Muscle of back (tissue), 13 donors: ENCODE measurements around the gene NOMO2. TPM values are rescaled to one million over a fixed set of nuclear protein-coding genes. Genes with fewer than 3 reads are reported as not detected.
A peak's percentile ranks its signal among the peaks of the same experiment; 100 is the strongest.
"Not testable (repeated sequence)": the region's sequence is repeated elsewhere in the genome, so short reads cannot be mapped to it uniquely, and the experiment has no call there.

Source experiments
- DNase-seq, 3 donors: peaks; one replicate each; pipeline versions ENCODE4 v3.0.0 to v3.0.0-alpha.2; 2013
- long read RNA-seq, 9 donors: transcript quantifications; one replicate each; lab custom pipeline, GENCODE V29; 2026
- polyA plus RNA-seq, 10 donors: library from polyadenylated mRNA; unstranded; fragments of 120-200 nt; gene quantifications; one replicate each; pipeline ENCODE4 v1.2.1, GENCODE V29; 2013; ENCODE audit not compliant: insufficient read length in 10 of 10

Gene NOMO2, protein sequence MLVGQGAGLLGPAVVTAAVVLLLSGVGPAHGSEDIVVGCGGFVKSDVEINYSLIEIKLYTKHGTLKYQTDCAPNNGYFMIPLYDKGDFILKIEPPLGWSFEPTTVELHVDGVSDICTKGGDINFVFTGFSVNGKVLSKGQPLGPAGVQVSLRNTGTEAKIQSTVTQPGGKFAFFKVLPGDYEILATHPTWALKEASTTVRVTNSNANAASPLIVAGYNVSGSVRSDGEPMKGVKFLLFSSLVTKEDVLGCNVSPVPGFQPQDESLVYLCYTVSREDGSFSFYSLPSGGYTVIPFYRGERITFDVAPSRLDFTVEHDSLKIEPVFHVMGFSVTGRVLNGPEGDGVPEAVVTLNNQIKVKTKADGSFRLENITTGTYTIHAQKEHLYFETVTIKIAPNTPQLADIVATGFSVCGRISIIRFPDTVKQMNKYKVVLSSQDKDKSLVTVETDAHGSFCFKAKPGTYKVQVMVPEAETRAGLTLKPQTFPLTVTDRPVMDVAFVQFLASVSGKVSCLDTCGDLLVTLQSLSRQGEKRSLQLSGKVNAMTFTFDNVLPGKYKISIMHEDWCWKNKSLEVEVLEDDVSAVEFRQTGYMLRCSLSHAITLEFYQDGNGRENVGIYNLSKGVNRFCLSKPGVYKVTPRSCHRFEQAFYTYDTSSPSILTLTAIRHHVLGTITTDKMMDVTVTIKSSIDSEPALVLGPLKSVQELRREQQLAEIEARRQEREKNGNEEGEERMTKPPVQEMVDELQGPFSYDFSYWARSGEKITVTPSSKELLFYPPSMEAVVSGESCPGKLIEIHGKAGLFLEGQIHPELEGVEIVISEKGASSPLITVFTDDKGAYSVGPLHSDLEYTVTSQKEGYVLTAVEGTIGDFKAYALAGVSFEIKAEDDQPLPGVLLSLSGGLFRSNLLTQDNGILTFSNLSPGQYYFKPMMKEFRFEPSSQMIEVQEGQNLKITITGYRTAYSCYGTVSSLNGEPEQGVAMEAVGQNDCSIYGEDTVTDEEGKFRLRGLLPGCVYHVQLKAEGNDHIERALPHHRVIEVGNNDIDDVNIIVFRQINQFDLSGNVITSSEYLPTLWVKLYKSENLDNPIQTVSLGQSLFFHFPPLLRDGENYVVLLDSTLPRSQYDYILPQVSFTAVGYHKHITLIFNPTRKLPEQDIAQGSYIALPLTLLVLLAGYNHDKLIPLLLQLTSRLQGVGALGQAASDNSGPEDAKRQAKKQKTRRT
- polyA plus RNA-seq: 10 to 100 TPM; 29.4 to 95.6 (median 61.7) TPM
- long read RNA-seq, donor 1, full-length matches to known transcripts: 3 of 3 reads
- long read RNA-seq, donor 1, partial matches to known transcripts: 0 of 3 reads
- long read RNA-seq, donor 1, other reads (novel, unspliced or antisense): 0 of 3 reads
- long read RNA-seq, donor 2, full-length matches to known transcripts: 4 of 4 reads
- long read RNA-seq, donor 2, partial matches to known transcripts: 0 of 4 reads
- long read RNA-seq, donor 2, other reads (novel, unspliced or antisense): 0 of 4 reads
- long read RNA-seq, donor 3: 0 reads
- long read RNA-seq, donor 4, full-length matches to known transcripts: 4 of 4 reads
- long read RNA-seq, donor 4, partial matches to known transcripts: 0 of 4 reads
- long read RNA-seq, donor 4, other reads (novel, unspliced or antisense): 0 of 4 reads
- long read RNA-seq, donor 5, full-length matches to known transcripts: 3 of 3 reads
- long read RNA-seq, donor 5, partial matches to known transcripts: 0 of 3 reads
- long read RNA-seq, donor 5, other reads (novel, unspliced or antisense): 0 of 3 reads
- long read RNA-seq, donor 6, full-length matches to known transcripts: 8 of 8 reads
- long read RNA-seq, donor 6, partial matches to known transcripts: 0 of 8 reads
- long read RNA-seq, donor 6, other reads (novel, unspliced or antisense): 0 of 8 reads
- long read RNA-seq, donor 7, full-length matches to known transcripts: 4 of 4 reads
- long read RNA-seq, donor 7, partial matches to known transcripts: 0 of 4 reads
- long read RNA-seq, donor 7, other reads (novel, unspliced or antisense): 0 of 4 reads
- long read RNA-seq, donor 8, full-length matches to known transcripts: 1 of 1 reads
- long read RNA-seq, donor 8, partial matches to known transcripts: 0 of 1 reads
- long read RNA-seq, donor 8, other reads (novel, unspliced or antisense): 0 of 1 reads
- long read RNA-seq, donor 9: 0 reads

DNA sequence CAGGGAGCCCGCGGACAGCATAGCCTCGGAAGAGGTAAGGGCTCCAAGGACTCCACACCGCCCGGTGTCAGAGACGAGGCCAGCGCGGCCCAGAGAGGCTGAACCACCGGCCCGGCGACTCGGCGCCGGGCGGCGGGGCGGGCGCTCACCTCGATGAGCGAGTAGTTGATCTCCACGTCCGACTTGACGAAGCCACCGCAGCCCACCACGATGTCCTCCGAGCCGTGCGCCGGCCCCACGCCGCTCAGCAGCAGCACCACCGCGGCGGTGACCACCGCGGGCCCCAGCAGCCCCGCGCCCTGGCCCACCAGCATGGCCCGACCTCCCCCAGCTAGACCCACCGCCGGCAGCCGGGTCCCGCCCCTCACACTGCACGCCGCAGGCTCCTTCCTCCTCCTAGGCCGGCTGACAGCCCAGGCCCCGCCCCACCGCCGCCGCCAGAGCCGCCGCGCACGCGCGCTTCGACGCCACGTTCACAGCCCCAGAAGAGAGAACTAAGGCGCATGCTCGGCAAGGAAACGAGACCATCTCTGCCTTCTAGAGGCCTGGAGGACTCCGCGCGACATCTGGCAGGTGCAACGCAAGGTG lies at the start of gene NOMO2:
TSS of gene NOMO2 (minus strand) at position 371 of the 588 bp plus-strand sequence. CDS start at position 314, 57 bp downstream.
- peak in 1 of 3 donors; percentile 42 for DNase-seq

DNA sequence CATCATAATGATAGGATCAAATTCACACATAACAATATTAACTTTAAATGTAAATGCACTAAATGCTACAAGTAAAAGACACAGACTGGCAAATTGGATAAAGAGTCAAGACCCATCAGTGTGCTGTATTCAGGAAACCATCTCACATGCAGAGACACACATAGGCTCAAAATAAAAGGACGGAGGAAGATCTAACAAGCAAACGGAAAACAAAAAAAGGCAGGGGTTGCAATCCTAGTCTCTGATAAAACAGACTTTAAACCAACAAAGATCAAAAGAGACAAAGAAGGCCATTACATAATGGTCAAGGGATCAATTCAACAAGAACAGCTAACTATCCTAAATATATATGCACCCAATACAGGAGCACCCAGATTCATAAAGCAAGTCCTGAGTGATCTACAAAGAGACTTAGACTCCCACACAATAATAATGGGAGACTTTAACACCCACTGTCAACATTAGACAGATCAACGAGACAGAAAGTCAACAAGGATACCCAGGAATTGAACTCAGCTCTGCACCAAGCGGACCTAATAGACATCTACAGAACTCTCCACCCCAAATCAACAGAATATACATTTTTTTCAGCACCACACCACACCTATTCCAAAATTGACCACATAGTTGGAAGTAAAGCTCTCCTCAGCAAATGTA lies 48.4 kb upstream of the NOMO2 start:
- not testable (repeated sequence) for DNase-seq

DNA sequence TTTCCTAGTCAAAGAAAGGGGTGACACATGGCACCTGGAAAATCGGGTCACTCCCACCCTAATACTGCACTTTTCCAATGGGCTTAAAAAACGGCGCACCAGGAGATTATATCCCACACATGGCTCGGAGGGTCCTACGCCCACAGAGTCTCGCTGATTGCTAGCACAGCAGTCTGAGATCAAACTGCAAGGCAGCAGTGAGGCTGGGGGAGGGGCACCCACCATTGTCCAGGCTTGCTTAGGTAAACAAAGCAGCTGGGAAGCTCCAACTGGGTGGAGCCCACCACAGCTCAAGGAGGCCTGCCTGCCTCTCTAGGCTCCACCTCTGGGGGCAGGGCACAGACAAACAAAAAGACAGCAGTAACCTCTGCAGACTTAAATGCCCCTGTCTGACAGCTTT lies 46.4 kb upstream of the NOMO2 start:
- not testable (repeated sequence) for DNase-seq

DNA sequence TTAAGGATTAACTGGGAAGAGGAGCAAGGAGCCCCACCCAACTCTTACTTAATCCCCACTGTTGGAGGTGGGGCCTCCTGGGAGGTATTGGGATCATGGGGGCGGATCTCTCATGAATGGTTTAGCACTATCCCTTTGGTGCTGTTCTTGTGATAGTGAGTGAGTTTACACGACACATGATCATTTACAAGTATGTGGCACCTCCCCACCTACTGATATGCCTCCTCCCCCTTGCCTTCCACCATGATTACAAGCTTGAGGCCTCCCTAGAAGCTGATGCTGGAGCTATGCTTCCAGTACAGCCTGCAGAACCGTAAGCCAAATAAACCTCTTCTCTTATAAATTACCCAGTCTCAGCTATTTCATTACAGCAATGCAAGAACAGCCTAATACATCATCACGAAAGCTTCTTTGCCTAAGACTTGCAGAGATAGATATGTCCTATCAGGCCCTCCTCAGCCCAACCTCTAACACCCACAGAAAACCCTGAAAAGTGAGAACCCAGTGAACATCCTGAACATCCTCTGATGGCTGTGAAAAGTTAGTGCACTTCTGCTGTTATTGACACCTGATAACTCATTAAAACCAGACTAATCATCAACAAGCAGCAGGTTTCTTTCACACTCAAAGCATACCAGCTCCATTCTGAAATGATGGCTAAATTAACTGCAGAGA lies 41.8 kb upstream of the NOMO2 start:
- not testable (repeated sequence) for DNase-seq

DNA sequence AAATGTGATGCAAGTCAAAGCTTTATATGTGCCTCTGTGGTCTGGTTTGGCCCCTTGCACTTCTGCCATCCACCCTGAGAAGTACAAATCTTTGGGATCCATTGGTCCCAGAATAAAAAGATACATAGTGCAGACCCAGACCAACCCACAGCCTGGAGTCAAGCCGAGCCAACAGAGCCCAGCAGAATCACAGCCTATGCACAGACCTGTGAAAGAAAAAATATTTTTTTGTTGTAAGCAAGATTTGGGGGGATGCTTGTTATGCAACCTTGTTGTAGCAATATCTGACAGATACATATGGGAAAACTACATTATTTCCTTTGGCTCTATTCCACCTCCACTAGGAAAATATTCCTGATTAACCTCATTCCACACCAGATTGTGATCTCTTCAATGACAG lies 36.7 kb upstream of the NOMO2 start:
- not testable (repeated sequence) for DNase-seq

DNA sequence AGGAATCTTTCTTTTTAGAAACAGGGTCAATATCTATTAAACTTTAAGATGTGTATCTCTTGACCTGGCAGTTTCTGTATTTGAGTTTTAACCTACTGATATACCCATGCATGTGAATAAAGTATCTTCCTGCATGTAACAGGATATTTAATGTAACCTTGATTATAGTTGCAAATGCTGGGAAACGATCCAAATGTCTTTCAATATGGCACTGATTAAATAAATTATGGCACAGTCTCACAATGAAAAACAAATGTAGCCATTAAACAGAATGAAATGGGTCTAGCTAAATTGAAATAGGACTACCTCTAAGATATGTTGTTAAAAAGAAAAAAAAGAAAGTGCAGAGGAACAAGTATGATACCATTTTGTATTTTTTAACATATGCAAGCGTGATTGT lies 35.8 kb upstream of the NOMO2 start:
- DNase-seq: not testable (repeated sequence)

DNA sequence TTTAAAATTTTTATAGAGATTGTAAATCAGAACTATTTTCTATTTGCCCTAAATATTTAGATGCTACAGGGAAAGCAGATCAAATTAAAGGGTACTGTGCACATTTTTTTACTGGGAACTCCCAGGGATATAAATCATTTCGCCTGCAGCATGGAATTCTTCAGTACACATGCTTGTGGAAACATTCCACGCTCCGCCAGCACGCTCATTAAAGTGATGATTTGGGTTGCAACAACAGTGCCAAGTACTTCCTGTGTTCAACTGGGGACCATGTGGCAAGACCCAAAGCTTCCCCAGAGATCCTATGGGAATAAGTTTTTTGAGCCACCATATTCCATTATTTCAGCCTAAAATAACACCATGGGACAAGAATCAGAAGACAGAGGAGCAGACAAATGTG lies 35.4 kb upstream of the NOMO2 start:
- peak in 2 of 3 donors; percentile 0 to 7 for DNase-seq

DNA sequence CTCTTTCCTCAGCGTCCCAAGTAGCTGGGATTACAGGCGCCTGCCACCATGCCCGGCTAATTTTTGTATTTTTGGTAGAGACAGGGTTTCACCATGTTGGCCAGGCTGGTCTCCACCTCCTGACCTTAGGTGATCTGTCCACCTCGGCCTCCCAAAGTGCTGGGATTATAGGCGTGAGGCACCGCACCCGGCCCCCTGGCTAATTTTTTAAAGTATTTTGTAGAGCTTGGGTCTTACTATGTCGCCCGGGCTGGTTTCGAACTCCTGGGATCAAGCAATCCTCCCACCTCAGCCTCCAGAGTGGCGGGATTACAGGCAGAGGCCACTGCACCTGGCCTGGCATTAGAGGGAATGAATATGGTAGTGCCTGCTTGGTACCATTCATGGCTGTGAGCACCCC lies 33.9 kb upstream of the NOMO2 start:
- DNase-seq: not testable (repeated sequence)

DNA sequence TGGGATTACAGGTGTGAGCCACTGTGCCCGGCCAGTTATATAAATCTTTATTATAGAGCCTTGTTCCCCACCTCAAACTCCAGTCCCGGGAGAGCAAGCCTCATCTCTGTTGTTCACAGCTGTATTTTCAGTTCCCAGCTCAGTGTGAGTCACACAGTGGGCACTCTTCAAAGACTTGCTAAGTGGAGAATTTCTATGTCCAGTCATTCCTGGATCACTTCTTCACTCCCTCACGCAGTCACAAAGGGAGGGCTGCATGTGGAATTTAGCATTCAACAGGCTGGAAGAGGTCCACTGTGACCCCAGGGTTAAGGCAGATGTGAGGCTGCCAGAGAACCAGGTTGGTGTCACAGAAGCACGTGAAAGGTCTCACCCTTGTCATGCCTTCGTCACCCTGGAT lies 33.0 kb upstream of the NOMO2 start:
- DNase-seq: not testable (repeated sequence)

DNA sequence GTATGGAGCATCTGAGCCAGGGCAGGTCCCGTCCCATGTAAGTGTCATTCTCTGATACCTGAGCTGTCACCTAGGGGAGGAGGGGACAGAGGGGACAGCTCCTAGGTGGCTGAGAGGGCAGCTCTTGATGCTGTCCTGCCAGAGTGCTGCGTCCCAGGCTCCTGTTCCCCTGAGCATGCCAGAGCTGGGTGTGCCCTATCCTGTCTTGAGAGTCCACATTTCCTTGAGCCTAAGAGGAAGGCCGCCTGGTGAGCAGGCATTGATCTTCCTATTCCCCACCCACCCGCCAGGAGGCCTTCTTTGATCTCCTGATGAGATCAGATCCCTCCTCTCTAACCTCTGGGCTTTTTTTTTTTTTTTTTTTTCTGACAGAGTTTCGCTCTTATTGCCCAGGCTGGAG lies 32.0 kb upstream of the NOMO2 start:
- not testable (repeated sequence) for DNase-seq

DNA sequence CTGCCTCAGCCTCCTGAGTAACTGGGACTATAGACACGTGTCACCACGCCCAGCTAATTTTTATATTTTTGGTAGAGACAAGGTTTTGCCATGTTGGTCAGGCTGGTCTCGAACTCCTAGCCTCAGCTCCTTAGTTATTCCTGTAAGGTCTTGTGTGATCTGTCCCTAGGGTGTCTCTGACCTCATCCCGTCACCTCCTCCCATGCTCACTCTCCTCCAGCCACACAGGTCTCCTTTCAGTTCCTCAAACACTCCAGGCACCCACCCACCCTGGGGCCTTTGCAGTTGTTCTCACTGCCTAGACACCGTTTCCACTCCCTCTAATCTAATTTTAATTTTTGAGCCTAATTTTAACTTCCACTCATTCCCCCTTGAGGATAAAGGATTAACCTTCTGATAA lies 31.1 kb upstream of the NOMO2 start:
- not testable (repeated sequence) for DNase-seq

DNA sequence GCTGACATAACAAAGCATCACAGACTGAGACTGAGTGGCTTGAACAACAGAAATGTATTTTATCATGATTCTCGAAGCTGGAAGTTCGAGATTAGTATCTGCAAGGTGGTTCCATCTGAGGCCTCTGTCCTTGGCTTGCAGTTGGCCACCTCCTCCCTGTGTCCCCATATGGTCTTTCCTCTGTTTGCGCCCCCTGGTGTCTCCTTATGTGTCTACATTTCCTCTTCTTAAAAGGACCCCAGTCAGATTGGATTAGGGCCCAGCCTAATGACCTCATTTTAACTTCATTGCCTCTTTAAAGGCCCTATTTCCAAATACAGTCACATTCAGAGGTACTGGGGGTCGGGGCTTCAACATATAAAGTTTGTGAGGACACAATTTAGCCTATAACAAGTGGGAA lies 30.0 kb upstream of the NOMO2 start:
- DNase-seq: peak; percentile 7 to 10 (median 9)

DNA sequence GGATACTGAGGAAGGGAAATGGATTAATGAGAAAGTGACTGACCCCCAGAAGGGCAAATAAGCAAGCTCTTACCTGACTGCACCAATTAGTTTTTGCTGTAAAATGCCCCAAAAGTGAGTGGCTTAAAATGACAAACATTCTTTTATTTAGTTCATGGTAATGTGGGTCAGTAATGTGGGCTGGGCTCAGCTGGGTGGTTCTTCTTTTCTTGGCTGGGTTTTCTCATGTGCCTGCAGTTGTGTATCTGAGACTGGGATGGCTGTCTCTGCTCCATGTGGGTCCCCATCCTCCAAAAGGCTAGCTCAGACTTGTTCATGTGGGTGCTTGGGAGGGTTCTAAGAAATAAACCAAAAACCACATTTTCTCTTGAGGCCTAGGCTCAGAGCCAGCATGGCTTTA lies 29.5 kb upstream of the NOMO2 start:
- DNase-seq: not testable (repeated sequence)

DNA sequence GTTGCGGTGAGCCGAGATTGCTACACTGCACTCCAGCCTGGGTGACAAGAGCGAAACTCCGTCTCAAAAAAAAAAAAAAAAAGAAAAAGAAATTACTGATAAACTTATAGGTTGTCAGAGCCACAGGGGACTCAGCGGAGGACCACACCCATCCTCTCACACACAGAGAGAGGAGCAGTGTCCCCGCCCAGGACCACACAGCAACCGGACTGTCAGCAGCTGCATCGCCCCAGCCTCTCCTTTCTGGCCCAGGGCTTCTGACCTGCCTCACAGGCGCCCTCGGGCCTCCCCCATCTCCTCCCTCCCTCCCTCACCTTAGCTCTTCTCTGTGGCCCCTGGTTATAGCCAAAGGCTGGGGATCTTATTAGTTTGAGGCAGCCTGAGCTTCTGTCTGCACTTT lies 27.9 kb upstream of the NOMO2 start:
- not testable (repeated sequence) for DNase-seq

DNA sequence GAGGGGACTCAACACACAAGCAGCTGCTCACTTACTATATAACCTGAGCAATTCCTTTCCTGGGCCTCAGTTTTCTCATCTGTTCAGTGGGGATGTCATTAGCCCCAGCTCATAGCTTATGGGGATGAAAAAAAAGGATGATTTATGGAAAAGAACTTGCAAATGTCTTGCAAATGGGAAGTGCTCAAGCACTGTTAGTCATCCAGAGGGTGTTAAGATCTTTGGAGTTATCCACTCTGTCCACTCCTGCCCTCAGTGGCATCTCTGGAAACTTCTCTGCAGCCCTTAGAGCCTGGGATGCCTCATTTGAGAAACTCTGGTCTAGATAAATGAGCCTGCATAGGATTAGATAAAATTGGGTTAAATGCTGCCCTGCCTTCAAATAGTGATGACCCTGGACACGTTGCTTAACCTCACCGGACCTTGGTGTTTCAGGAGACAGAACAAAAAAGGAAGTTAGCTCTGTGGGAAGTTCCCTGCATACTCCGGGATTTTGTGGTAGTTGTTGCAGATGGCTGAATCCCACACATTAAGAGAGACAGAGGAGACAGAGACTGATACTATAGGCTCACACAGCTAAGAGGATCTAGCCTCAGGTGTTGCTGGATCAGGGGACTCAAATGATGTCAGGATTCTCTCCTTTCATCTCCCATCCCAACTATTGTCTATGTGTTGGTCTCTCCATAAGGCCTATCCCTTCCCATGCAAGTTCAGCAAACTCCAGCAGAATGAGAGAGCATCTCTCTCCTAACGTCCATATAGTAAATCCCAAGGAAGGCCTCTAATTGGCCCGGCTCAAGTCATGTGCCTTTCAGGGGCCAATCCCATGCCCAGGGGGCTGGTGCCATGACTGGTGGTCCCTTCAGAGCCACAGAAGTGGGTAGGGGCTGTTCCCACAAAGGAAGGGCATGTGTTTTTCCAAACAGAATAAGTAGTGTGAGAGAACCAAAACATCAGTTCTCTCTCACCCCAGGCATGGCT lies 25.0 kb upstream of the NOMO2 start:
- DNase-seq: not testable (repeated sequence)

DNA sequence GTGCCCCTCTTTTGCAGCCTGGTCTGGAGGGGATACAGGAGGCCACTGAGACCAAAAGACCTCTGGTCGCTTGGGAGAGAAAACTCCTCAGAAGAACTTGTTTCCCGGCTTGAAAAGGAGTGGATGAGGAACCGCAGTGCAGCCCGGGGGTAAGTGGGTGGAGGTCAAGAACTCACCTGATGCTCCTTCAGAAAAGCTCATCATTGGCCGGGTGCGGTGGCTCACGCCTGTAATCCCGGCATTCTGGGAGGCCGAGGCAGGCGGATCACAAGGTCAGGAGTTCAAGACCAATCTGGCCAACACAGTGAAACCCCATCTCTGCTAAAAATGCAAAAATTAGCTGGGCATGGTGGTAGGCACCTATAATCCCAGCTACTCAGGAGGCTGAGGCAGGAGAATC lies 23.9 kb upstream of the NOMO2 start:
- DNase-seq: not testable (repeated sequence)

DNA sequence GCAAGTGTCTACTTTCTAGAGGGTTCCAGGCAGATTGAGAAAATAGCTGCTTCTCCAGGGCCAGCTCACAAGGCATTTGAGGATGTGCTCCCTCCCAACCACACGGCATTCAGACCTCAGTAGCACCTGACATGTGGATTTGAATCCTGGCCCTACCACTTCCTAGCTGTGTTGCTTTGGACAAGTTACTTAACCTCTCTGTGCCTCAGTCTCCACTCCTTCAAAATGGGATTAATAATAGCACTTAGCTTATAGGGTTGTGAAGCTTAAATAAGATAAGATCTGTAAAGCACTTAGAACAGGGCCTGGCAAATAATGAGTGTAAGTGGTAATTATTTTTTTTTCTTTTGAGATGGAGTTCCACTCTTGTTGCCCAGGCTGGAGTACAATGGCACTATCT lies 21.0 kb upstream of the NOMO2 start:
- DNase-seq: no peak
